ENCODE measurements around the gene C16orf95. TPM values are rescaled to one million over a fixed set of nuclear protein-coding genes. Genes with fewer than 3 reads are reported as not detected.

C16orf95 gene
- total and polyA plus RNA-seq, 3 donors from 2014 or later: 53.1 to 203 (median 71.9) TPM

DNA sequence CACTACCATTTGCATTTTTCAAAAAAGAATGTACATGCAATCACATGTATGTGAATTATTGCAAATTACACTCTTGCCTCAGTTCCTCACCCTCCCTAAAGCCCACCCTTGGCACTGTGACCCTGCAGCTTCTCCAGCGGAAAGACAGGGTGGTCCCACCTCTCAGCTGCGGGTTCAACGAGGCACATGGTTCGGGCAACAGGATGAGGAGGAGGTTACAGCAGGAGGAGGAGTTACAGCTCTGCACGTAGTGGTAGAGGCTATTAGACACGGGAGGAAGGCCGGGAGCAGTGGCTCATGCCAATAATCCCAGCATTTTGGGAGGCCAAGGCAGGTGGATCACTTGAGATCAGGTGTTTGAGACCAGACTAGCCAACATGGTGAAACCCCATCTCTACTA lies 5.2 kb downstream of the C16orf95 start:
- Histone ChIP-seq H3K4me1 (no peaks in the 10 kb centered on the region), H3K36me3 (ENCODE audit: low read depth, missing control alignments) (no peaks in the 10 kb centered on the region), H3K9me3 (no peaks in the 10 kb centered on the region), H3K27me3 (no peaks in the 10 kb centered on the region), H3K27ac (no peak overlapping the region), H3K4me3 (no peak overlapping the region)
- no peak for TF ChIP-seq POLR2A (IDR thresholded peaks at IDR 0.05)
- TF ChIP-seq, protein P1, sequence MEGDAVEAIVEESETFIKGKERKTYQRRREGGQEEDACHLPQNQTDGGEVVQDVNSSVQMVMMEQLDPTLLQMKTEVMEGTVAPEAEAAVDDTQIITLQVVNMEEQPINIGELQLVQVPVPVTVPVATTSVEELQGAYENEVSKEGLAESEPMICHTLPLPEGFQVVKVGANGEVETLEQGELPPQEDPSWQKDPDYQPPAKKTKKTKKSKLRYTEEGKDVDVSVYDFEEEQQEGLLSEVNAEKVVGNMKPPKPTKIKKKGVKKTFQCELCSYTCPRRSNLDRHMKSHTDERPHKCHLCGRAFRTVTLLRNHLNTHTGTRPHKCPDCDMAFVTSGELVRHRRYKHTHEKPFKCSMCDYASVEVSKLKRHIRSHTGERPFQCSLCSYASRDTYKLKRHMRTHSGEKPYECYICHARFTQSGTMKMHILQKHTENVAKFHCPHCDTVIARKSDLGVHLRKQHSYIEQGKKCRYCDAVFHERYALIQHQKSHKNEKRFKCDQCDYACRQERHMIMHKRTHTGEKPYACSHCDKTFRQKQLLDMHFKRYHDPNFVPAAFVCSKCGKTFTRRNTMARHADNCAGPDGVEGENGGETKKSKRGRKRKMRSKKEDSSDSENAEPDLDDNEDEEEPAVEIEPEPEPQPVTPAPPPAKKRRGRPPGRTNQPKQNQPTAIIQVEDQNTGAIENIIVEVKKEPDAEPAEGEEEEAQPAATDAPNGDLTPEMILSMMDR (IDR thresholded peaks at IDR 0.05): no peak
- no peak for DNase-seq
- WGBS, 2 donors: 76 to 77% methylated on average over 7 of the region's 7 CpGs
- intact Hi-C loops (cut with DNase I; ENCODE audit: low total_unique reads): no loop called here

GRCh38 chr16:87311387-87311786 lies 5.8 kb downstream of the C16orf95 start:
- intact Hi-C loops (cut with DNase I; ENCODE audit: low total_unique reads): no loop called here
- 96 to 100% methylated on average over 2 to 5 of the region's 5 CpGs for WGBS, 2 donors

DNA sequence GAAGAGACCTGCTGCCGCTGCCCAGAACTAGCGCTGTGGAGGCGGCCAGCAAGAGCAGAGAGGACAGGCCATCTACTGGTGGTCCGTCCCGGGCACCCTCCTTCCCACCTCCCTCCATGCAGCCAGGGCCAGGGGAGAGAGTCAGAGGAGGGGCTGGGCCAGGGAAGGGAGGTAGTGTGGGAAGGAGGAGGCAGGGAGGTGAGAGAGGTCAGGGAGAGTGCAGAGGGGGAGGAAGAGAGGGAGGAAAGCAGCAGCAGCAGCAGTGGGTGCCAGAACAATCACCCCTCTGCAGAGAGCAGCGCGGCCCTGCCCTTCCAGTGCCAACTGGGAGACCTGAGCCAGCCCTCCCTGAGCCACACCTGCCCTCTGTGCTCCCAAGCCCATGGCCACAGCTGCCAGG lies 6.6 kb downstream of the C16orf95 start:
- no peak overlapping the region for H3K27ac ChIP-seq
- intact Hi-C loops (cut with DNase I; ENCODE audit: low total_unique reads): no loop called here
- H3K4me1 ChIP-seq: no peaks in the 10 kb centered on the region
- no peak overlapping the region for H3K4me3 ChIP-seq
- H3K36me3 ChIP-seq (ENCODE audit: low read depth, missing control alignments): no peaks in the 10 kb centered on the region
- WGBS, 2 donors: 80 to 81% methylated on average over 7 of the region's 7 CpGs
- no peaks in the 10 kb centered on the region for H3K9me3 ChIP-seq
- no peak for TF ChIP-seq POLR2A (IDR thresholded peaks at IDR 0.05)
- TF ChIP-seq, protein P1 (IDR thresholded peaks at IDR 0.05): no peak
- DNase-seq: no peak
- H3K27me3 ChIP-seq: no peaks in the 10 kb centered on the region

More at GRCh38 chr16:87311387-87311786, 5.8 kb downstream of the C16orf95 start:
- Histone ChIP-seq H3K36me3 (ENCODE audit: low read depth, missing control alignments) (no peaks in the 10 kb centered on the region), H3K27ac (no peak overlapping the region), H3K4me3 (no peak overlapping the region), H3K4me1 (no peaks in the 10 kb centered on the region), H3K9me3 (no peaks in the 10 kb centered on the region), H3K27me3 (no peaks in the 10 kb centered on the region)
- TF ChIP-seq, protein P1 (IDR thresholded peaks at IDR 0.05): no peak
- TF ChIP-seq POLR2A (IDR thresholded peaks at IDR 0.05): no peak
- DNase-seq: no peak

- Histone ChIP-seq H3K9me3 (no peaks in the 10 kb centered on the region), H3K4me1 (no peaks in the 10 kb centered on the region), H3K27ac (no peak overlapping the region), H3K36me3 (ENCODE audit: low read depth, missing control alignments) (no peaks in the 10 kb centered on the region), H3K4me3 (no peak overlapping the region), H3K27me3 (no peaks in the 10 kb centered on the region)
- TF ChIP-seq, protein P1 (IDR thresholded peaks at IDR 0.05): no peak
- TF ChIP-seq POLR2A (IDR thresholded peaks at IDR 0.05): no peak
- WGBS, 2 donors: 68 to 72% methylated on average over 5 of the region's 5 CpGs
- no peak for DNase-seq
- intact Hi-C loops (cut with DNase I; ENCODE audit: low total_unique reads): no loop called here
These were observed 7.3 kb downstream of the C16orf95 start for GRCh38 chr16:87309620-87310525.
